K562 (cell line): ENCODE results near the gene FBXO4. TPM values are rescaled to one million over a fixed set of nuclear protein-coding genes. Genes with fewer than 3 reads are reported as not detected.

Experiments used
- ATAC-seq: fragments of 200-7000 bp; cut with Tn5 transposase; 3 replicates; pipeline ENCODE4 v1.9.1; 2020; ENCODE audit warnings: moderate library complexity
- BruUV-seq: library from RNA; stranded (reverse); fragments of 400-500 nt; replicated peaks from 2 replicates; lab custom pipeline; 2021; lab: Mats Ljungman, UMichigan
- CTCF ChIA-PET: fragments of 300-600 bp; formaldehyde crosslinking; extraction: SDS; loops from one replicate; lab custom pipeline; 2021; ENCODE audit warnings: low intra/inter-chr PET ratio; lab: Yijun Ruan, JAX
- POLR2A ChIA-PET: fragments of 300-600, 350-650 bp; sonication (Branson Sonifier 250); formaldehyde crosslinking; extraction: SDS; loops from one replicate; lab custom pipeline; 2021; ENCODE audit warnings: antibody characterized with exemption, inconsistent platforms; lab: Yijun Ruan, JAX
- DNase-seq, 4 experiments: peaks; one replicate each; pipeline versions ENCODE4 v3.0.0 to v3.0.0-alpha.2; 2011 to 2018; ENCODE audit warnings: low spot score in 3 of 4, mixed read lengths in 3 of 4; ENCODE audit errors: extremely low read depth in 1 of 4
- FAIRE-seq: peaks from 2 replicates; lab custom pipeline; 2011; peaks lifted over from hg19 to GRCh38; lab: Jason Lieb, UNC
- H2AFZ ChIP-seq: 2 replicates; pipeline ENCODE4 v1.6.0; 2011; ENCODE audit warnings: low read depth, low read length, control low read depth, inconsistent platforms
- H3K27ac ChIP-seq: fragments of 200-600 bp; 3 replicates; pipeline ENCODE4 v1.8.0; 2011; ENCODE audit warnings: low read depth, mild to moderate bottlenecking, control low read depth, inconsistent platforms, low read length, moderate library complexity, mixed read lengths; ENCODE audit errors: extremely low read depth
- H3K27me3 ChIP-seq, 2 experiments: fragments of 300-600 bp in 1 of 2; 2 replicates in 1 of 2; 3 replicates in 1 of 2; pipeline versions ENCODE4 v1.6.0 to v1.8.0; 2011; ENCODE audit warnings: inconsistent platforms in 2 of 2, low read length in 2 of 2, mild to moderate bottlenecking in 1 of 2, mixed read lengths in 1 of 2, moderate library complexity in 1 of 2; ENCODE audit not compliant: control insufficient read depth in 2 of 2, insufficient read depth in 2 of 2
- H3K36me3 ChIP-seq: fragments of 300-600 bp; 3 replicates; pipeline ENCODE4 v1.8.0; 2011; ENCODE audit warnings: mild to moderate bottlenecking, low read length, inconsistent platforms; ENCODE audit not compliant: control insufficient read depth, insufficient read depth
- H3K4me1 ChIP-seq, 2 experiments: fragments of 200-600 bp in 1 of 2; replicated peaks in 1 of 2; 2 replicates in 1 of 2; 3 replicates in 1 of 2; pipeline versions ENCODE4 v1.5.1 to v1.8.0; 2011; ENCODE audit warnings: inconsistent platforms in 2 of 2, low read length in 2 of 2, mild to moderate bottlenecking in 1 of 2, mixed read lengths in 1 of 2, moderate library complexity in 1 of 2; ENCODE audit not compliant: control insufficient read depth in 2 of 2, insufficient read depth in 2 of 2
- H3K4me2 ChIP-seq: 2 replicates; pipeline ENCODE4 v1.6.1; 2011; ENCODE audit warnings: low read length, control low read depth, inconsistent platforms, mixed read lengths; ENCODE audit not compliant: insufficient read depth
- H3K4me3 ChIP-seq: fragments of 200-600 bp; sonication (generic), shearing (Covaris generic); 2 replicates; pipeline ENCODE4 v1.5.1; 2016; ENCODE audit warnings: control low read depth, inconsistent platforms
- H3K79me2 ChIP-seq: fragments of 200-600 bp; 3 replicates; pipeline ENCODE4 v1.8.0; 2011; ENCODE audit warnings: low read length, inconsistent platforms; ENCODE audit not compliant: control insufficient read depth, insufficient read depth
- H3K9ac ChIP-seq, 2 experiments: 2 replicates each; pipeline versions ENCODE4 v1.6.0 to v1.6.1; 2011; ENCODE audit warnings: low read depth in 2 of 2, low read length in 2 of 2, control low read depth in 1 of 2, inconsistent platforms in 1 of 2, mild to moderate bottlenecking in 1 of 2, mixed read lengths in 1 of 2; ENCODE audit not compliant: insufficient read depth in 1 of 2
- H3K9me1 ChIP-seq: one replicate; pipeline ENCODE4 v1.6.0; 2011; ENCODE audit warnings: inconsistent platforms, mild to moderate bottlenecking, low read length, moderate library complexity; ENCODE audit not compliant: control insufficient read depth, insufficient read depth
- H3K9me3 ChIP-seq: replicated peaks from 2 replicates; pipeline ENCODE4 v1.5.1; 2011; ENCODE audit warnings: low read depth, low read length, inconsistent platforms; ENCODE audit not compliant: control insufficient read depth, insufficient read depth
- H4K20me1 ChIP-seq: replicated peaks from 2 replicates; pipeline ENCODE4 v1.6.1; 2011; ENCODE audit warnings: low read length, inconsistent platforms, mixed read lengths; ENCODE audit not compliant: control insufficient read depth, insufficient read depth
- BCLAF1 ChIP-seq, 2 experiments: fragments of 450-650 bp in 1 of 2; IDR thresholded peaks; 2 replicates each; pipeline ENCODE4 v1.6.1; 2011 to 2017; ENCODE audit warnings: low read depth in 2 of 2, antibody characterized with exemption in 1 of 2, borderline replicate concordance in 1 of 2, low read length in 1 of 2, mild to moderate bottlenecking in 1 of 2, mixed read lengths in 1 of 2; ENCODE audit not compliant: control insufficient read depth in 1 of 2
- ERF ChIP-seq: fragments of 450-650 bp; formaldehyde crosslinking; IDR thresholded peaks from 2 replicates; pipeline ENCODE4 v1.4.0; 2020; ENCODE audit warnings: mild to moderate bottlenecking, mixed read lengths
- HIVEP1 ChIP-seq: fragments of 250-450 bp; sonication (Bioruptor Pico); IDR thresholded peaks from 2 replicates; pipeline ENCODE4 v1.4.0; 2020; ENCODE audit warnings: mild to moderate bottlenecking
- ILF3 ChIP-seq: fragments of 450-650 bp; IDR thresholded peaks from 2 replicates; pipeline ENCODE4 v1.6.1; 2018; ENCODE audit warnings: antibody characterized with exemption, mild to moderate bottlenecking, moderate library complexity, borderline replicate concordance
- LARP7 ChIP-seq: fragments of 450-650 bp; IDR thresholded peaks from 2 replicates; pipeline ENCODE4 v1.6.1; 2016
- RUNX1 ChIP-seq: sonication (generic); IDR thresholded peaks from 2 replicates; pipeline ENCODE4 v1.6.1; 2016; ENCODE audit warnings: antibody characterized with exemption, low read depth
- WGBS: fragments of 100-300 bp; shearing (Covaris generic); methylation state at CpG from one replicate; pipeline ENCODE4 v1.1.6; 2016; ENCODE audit warnings: low coverage, mixed read lengths; ENCODE audit not compliant: insufficient coverage; ENCODE audit errors: missing lambda C conversion rate; 5-methylcytosine and 5-hydroxymethylcytosine counted together
- in situ Hi-C: fragments of 300-500 bp; cut with MboI; formaldehyde crosslinking; loops from 4 replicates; pipeline ENCODE4 v1.15.0; 2018; ENCODE audit warnings: inconsistent platforms, mixed read lengths
- intact Hi-C: fragments of 100-400 bp; cut with micrococcal nuclease; formaldehyde crosslinking; loops from 2 replicates; pipeline ENCODE4 v1.14.2; 2022
- polyA plus RNA-seq, 8 experiments: library from polyadenylated mRNA; depleted of rRNA in 4 of 8; stranded (reverse) in 5 of 8; unstranded in 3 of 8; fragments of >200 nt; fragmentation: Nextera tagmentation in 2 of 8; fragmentation: Illumina TruSeq in 1 of 8; extraction: Ambion mirVana in 2 of 8; extraction: Trizol in 1 of 8; gene quantifications; 2 replicates each; pipeline versions ENCODE4 v1.2.1 to v1.2.3, GENCODE V29; 2011 to 2014; ENCODE audit warnings: inconsistent platforms in 1 of 8, missing spikeins in 1 of 8
- total RNA-seq, 7 experiments: library from RNA; depleted of rRNA in 6 of 7; stranded (reverse); fragments of >200 nt in 6 of 7; fragmentation: Illumina TruSeq in 2 of 7; extraction: Trizol in 2 of 7; gene quantifications; 2 replicates each; pipeline versions ENCODE4 v1.2.1 to v1.2.3, GENCODE V29; 2011 to 2021; ENCODE audit warnings: low replicate concordance in 1 of 7

Gene FBXO4
- total and polyA plus RNA-seq, 9 of the 15 experiments (the other 6 are each of a cell fraction or from before 2014, with no cell fraction given) = 5.9 to 33.4 (median 19.6) TPM

- no peak for FAIRE-seq
- Histone ChIP-seq H3K4me1 (no peaks in the 10 kb centered on the region), H3K4me2 (no peak overlapping the region), H3K9me3 (no peaks in the 10 kb centered on the region), H3K79me2 (no peaks in the 10 kb centered on the region), H3K9ac (no peak overlapping the region), H3K27ac (no peak overlapping the region), H2AFZ (no peak overlapping the region), H4K20me1 (no peaks in the 10 kb centered on the region), H3K4me3 (no peak overlapping the region), H3K27me3 (no peaks in the 10 kb centered on the region), H3K9me1 (no peaks in the 10 kb centered on the region), H3K36me3 (peaks cover 95% of the 10 kb centered on the region)
- in situ Hi-C loops (no loop called here), intact Hi-C loops (no loop called here)
- no peak for DNase-seq
- CTCF ChIA-PET = no interaction called here
- ATAC-seq = no peak
- POLR2A ChIA-PET = interaction anchor here (2.2 kb wide), 1 partner anchor 14 kb away, joined by 5 read pairs; the partner anchor contains the start of gene RIMOC1
- TF ChIP-seq ERF (CRISPR knock-in tag) = no peak
- 75% methylated on average over 2 of the region's 2 CpGs for WGBS
- no TSS peak for BruUV-seq
Observed at GRCh38 chr5:41918105-41918504, 7.0 kb upstream of the FBXO4 start.

- DNase-seq (no peak), ATAC-seq (no peak), FAIRE-seq (no peak)
- no peaks in the 10 kb centered on the region for H4K20me1 ChIP-seq
- H3K4me2 ChIP-seq = no peak overlapping the region
- H3K36me3 ChIP-seq = peaks cover 65% of the 10 kb centered on the region
- H3K79me2 ChIP-seq = peaks cover 14% of the 10 kb centered on the region; the same call in 2 of the 3 replicates
- ChIA-PET CTCF (no interaction called here), POLR2A (interaction anchor here (0.5 kb wide), 1 partner anchor 988 kb away, joined by 3 read pairs; no protein-coding TSS in a partner anchor)
- no peak overlapping the region for H2AFZ ChIP-seq
- H3K27ac ChIP-seq = no peak overlapping the region
- H3K4me3 ChIP-seq = no peak overlapping the region
- no peaks in the 10 kb centered on the region for H3K9me1 ChIP-seq
- H3K27me3 ChIP-seq = no peaks in the 10 kb centered on the region
- H3K9ac ChIP-seq = no peak overlapping the region
- TF ChIP-seq BCLAF1 (IDR thresholded peaks at IDR 0.05; ENCODE audit: borderline replicate concordance in 1 of 2, control insufficient read depth in 1 of 2, low read depth in 2 of 2, low read length in 1 of 2) = no peak
- no peak for TF ChIP-seq LARP7
- TF ChIP-seq HIVEP1 = no peak
- TF ChIP-seq ILF3 = no peak
- TF ChIP-seq RUNX1 = no peak
- 100% methylated on average over 1 of the region's 1 CpG for WGBS
- peaks cover 5 to 9% of the 10 kb centered on the region in 2 experiments; a peak in 3 of 5 replicates for H3K4me1 ChIP-seq
- no TSS peak for BruUV-seq
- no peaks in the 10 kb centered on the region for H3K9me3 ChIP-seq
- in situ Hi-C loops = no loop called here
- intact Hi-C loops = no loop called here
Observed at GRCh38 chr5:41921166-41921565, 3.9 kb upstream of the FBXO4 start.
